GM10266 (cell line): ENCODE results near the gene GPM6B.

ENCODE experiments used
- DNase-seq: peaks from one replicate; pipeline ENCODE4 v3.0.0; 2012; ENCODE audit errors: extremely low spot score
- TF ChIP-seq, protein P1 (sequence below): IDR thresholded peaks from 2 replicates; pipeline ENCODE4 v1.5.1; 2012; ENCODE audit warnings: mild to moderate bottlenecking, low read depth; ENCODE audit not compliant: control insufficient read depth, insufficient read depth; ENCODE audit errors: missing control alignments

Gene GPM6B

DNA sequence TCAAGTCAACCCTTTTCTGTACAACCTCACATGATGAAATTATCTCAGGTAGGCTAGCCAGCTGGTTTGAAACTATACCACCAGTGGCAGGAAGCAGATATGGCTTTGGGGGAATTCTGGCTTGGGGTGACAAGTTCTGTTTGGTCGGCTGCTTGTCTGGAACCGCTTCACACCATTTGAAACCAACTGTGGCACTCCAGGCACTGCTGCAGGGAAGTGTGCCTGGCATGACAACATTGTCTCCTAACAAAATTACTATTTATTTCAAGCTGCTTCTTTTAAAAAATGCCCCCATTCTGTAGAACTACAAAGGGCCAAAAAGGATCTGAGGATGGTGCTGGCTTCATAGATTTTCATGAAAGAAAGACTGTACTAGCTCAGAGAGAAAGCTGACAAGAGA lies 37.1 kb upstream of the GPM6B start:
- no peak for DNase-seq
- TF ChIP-seq, protein P1, sequence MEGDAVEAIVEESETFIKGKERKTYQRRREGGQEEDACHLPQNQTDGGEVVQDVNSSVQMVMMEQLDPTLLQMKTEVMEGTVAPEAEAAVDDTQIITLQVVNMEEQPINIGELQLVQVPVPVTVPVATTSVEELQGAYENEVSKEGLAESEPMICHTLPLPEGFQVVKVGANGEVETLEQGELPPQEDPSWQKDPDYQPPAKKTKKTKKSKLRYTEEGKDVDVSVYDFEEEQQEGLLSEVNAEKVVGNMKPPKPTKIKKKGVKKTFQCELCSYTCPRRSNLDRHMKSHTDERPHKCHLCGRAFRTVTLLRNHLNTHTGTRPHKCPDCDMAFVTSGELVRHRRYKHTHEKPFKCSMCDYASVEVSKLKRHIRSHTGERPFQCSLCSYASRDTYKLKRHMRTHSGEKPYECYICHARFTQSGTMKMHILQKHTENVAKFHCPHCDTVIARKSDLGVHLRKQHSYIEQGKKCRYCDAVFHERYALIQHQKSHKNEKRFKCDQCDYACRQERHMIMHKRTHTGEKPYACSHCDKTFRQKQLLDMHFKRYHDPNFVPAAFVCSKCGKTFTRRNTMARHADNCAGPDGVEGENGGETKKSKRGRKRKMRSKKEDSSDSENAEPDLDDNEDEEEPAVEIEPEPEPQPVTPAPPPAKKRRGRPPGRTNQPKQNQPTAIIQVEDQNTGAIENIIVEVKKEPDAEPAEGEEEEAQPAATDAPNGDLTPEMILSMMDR = no peak

DNA sequence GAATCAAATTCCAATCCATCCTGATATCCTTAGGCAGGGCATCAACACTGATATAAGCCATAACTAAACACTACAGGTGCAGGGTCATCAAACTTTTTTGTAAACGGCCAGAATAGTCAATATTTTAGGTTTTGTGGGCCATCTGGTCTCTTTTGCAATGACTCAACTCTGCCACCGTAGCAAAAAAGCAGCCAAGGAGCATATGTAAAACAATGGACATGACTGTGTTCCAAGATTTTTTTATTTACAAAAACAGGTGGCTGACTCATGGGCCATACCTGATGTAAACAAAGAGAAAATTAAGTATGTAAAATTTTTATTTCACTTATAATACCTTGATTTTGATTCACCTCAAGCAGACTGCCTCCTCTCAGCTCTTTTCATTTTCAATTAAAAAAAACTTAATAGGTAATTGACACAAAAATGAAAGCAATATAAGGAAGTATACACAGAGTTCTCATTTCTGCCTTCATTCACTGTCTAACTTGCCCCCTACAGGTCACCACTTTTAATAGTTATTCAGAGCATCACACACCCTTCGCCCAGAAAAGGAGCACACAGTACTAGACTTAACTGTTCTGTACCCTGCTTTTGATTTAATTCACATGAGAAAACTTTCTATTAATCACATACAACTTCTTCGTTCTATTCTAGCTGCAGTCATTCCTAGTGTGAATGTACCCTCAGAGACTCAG lies 35.3 kb upstream of the GPM6B start:
- peak; percentile 8 for DNase-seq
- TF ChIP-seq, protein P1 = peak; percentile 18

DNA sequence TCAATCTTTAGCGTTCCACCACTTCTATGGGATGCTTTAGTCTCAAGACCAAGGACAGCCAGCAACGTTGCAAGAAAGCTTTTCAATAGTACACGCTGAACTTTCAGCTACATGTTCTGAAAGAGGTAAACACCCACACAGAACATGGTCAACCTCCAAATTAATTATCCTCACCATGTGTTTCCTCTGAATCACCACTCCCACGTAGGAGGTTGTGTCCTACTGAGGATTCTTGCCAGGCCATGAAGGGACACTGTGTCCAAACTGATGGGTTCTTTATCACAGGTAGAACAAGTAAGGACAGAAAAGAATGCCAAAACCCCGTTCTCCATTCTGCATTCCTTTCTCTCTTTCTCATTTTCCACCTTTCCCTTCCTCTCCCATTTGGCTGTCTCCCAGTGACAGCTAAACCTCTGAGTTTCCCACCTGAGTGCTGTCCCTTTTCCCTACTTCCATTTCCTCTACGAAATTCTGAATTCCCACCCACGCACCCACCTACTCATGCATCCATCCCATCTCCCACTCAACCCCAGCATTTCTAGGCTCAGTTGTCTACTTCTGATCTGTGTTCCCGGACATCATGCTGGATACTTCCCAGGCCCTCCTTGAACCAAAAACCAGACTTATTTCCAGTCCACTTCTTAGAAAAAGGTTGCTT lies 29.0 kb upstream of the GPM6B start:
- no peak for DNase-seq
- TF ChIP-seq, protein P1 = no peak

DNA sequence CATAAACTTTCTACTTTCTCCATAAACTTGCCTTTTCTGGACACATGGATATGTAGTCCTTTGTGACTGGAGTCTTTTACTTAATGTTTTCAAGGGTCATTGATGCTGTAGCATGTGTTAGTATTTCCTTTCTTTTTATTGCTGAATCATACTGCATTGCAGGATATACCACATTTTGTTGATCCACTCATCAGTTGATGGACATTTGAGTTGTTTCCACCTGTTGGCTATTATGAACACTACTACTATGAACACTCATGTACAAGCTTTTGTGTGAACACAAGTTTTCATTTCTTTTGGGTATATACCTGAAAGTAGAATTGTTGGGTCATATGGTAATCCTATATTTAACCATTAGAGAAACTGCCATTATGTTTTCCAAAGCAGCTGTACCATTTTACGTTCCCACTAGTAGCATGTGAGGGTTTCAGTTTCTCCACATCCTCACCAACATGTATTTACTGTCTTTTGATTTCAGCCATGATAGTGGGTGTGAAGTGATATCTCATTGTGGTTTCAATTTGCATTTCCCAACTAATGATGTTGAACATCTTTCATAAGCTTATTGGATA lies 26.3 kb upstream of the GPM6B start:
- TF ChIP-seq, protein P1 = no peak
- DNase-seq = no peak

DNA sequence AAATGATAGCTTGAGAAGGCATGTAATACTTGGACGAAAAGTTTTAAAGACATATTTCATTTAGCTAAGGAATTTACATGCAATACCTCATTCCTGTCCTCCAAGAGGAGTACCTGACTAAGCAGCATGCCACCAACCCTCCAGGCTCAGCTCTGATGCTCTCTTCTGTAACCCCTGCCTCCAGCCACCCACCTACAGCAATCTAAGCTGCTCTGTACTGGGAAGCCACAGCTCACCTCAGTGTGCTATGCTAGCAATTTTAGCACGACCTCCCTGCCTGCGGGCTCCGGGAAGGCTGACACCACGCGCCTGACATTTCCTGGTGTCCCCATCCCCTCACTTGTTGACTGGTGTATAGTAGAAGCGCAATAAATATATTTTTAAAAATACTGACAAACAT lies 23.2 kb upstream of the GPM6B start:
- TF ChIP-seq, protein P1 = no peak
- no peak for DNase-seq

DNA sequence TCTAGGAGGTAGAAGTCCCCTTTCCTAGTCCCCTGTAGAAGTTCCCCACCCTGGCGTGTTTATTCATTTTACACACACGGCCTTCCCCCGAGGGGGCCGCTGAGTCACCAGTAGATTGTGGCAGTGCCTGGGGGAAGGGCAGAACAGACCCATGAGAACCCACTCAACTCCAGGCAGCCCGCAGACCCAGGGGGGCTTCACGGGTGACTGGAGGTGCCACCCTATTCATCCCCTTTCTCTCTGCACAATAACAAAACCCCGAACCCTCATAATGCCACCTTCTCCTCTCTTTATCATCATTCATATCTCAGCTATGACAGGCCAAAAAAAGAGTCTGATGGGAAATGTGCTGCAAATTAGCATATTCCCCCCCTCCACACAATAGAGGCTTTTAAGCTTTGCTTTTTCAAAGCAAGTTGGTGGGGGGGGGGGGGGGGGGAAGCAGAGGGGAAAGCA lies 20.4 kb upstream of the GPM6B start:
- TF ChIP-seq, protein P1 = no peak
- no peak for DNase-seq

DNA sequence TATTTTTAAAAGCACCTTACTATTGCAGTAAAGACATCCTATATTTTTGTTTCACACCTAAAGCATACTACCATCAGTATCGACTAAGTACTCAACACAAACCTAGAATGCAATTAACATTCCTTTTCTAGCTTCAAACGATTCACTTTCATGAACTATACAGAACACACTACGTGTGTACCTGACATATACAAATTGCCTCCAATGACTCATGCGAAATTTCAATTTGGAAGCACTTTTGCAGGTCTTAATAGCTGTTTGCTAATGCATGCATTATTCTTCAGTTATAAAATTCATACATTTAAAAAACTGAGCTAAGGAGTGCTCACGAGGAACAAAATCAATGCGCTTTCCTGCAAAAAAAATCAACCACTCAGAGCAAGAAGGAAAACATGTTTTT lies 19.7 kb upstream of the GPM6B start:
- DNase-seq = no peak
- TF ChIP-seq, protein P1 = no peak
